H1 (cell line): ENCODE data around the gene SEMA3G. TPM values are rescaled to one million over a fixed set of nuclear protein-coding genes. Genes with fewer than 3 reads are reported as not detected.

ENCODE experiments used
- CTCF ChIA-PET: fragments of 300-600 bp; sonication (Branson Sonifier 250); formaldehyde crosslinking; loops from one replicate; lab custom pipeline; 2021; ENCODE audit not compliant: partially characterized antibody; lab: Charles Lee
- POLR2A ChIA-PET: fragments of 300-600 bp; sonication (Branson Sonifier 250); formaldehyde crosslinking; loops from one replicate; lab custom pipeline; 2021; ENCODE audit warnings: inconsistent platforms; ENCODE audit not compliant: partially characterized antibody; lab: Charles Lee
- DNase-seq, 2 experiments: peaks; one replicate each; pipeline versions ENCODE4 v3.0.0 to v3.0.0-alpha.2; 2010 to 2022; ENCODE audit warnings: low spot score in 2 of 2, low read depth in 1 of 2, mixed read lengths in 1 of 2
- FAIRE-seq: peaks from 2 replicates; lab custom pipeline; 2011; peaks lifted over from hg19 to GRCh38; lab: Jason Lieb, UNC
- H2AFZ ChIP-seq: 2 replicates; pipeline ENCODE4 v1.8.1; 2012; ENCODE audit warnings: low read length, inconsistent platforms
- H2AK5ac ChIP-seq: 2 replicates; pipeline ENCODE4 v1.6.1; 2013; ENCODE audit warnings: low read depth, low read length
- H2BK120ac ChIP-seq: replicated peaks from 2 replicates; pipeline ENCODE3; 2013; ENCODE audit warnings: low read depth, low read length, inconsistent platforms
- H2BK12ac ChIP-seq: 2 replicates; pipeline ENCODE4 v1.6.1; 2013; ENCODE audit warnings: low read depth, low read length
- H2BK15ac ChIP-seq: 2 replicates; pipeline ENCODE4 v1.6.1; 2013; ENCODE audit warnings: low read length
- H2BK20ac ChIP-seq: 2 replicates; pipeline ENCODE4 v1.6.1; 2013; ENCODE audit warnings: low read length
- H2BK5ac ChIP-seq: 2 replicates; pipeline ENCODE4 v1.6.1; 2013; ENCODE audit warnings: low read depth, low read length
- H3K14ac ChIP-seq: 2 replicates; pipeline ENCODE4 v1.6.1; 2013; ENCODE audit warnings: inconsistent platforms; ENCODE audit not compliant: insufficient read length
- H3K18ac ChIP-seq: 2 replicates; pipeline ENCODE4 v1.6.1; 2013; ENCODE audit warnings: low read length; ENCODE audit errors: extremely low read depth
- H3K23ac ChIP-seq: 2 replicates; pipeline ENCODE4 v1.6.1; 2013; ENCODE audit warnings: inconsistent platforms; ENCODE audit not compliant: insufficient read length
- H3K23me2 ChIP-seq: 2 replicates; pipeline ENCODE4 v1.6.1; 2013; ENCODE audit warnings: low read depth, low read length
- H3K27ac ChIP-seq: 2 replicates; pipeline ENCODE4 v1.6.1; 2011; ENCODE audit warnings: low read depth, low read length, inconsistent platforms
- H3K27me3 ChIP-seq, 4 experiments: replicated peaks in 1 of 4; 1 replicate in 1 of 4; 2 replicates in 3 of 4; pipeline versions ENCODE4 v1.6.1 to v1.8.1; 2011 to 2013; ENCODE audit warnings: low read length in 3 of 4, mild to moderate bottlenecking in 3 of 4, inconsistent platforms in 2 of 4, mixed read lengths in 2 of 4, moderate library complexity in 1 of 4; ENCODE audit not compliant: control insufficient read depth in 3 of 4, insufficient read depth in 3 of 4; ENCODE audit errors: extremely low read depth in 1 of 4
- H3K36me3 ChIP-seq, 4 experiments: 2 replicates each; pipeline versions ENCODE4 v1.6.1 to v1.8.1; 2011 to 2013; ENCODE audit warnings: mild to moderate bottlenecking in 4 of 4, low read length in 3 of 4, moderate library complexity in 2 of 4, control low read depth in 1 of 4, inconsistent platforms in 1 of 4; ENCODE audit not compliant: insufficient read depth in 4 of 4, control insufficient read depth in 2 of 4
- H3K4ac ChIP-seq: replicated peaks from 2 replicates; pipeline ENCODE3; 2013; ENCODE audit warnings: low read length, low read depth, mixed read lengths, inconsistent platforms; ENCODE audit not compliant: insufficient read length
- H3K4me1 ChIP-seq, 4 experiments: replicated peaks in 1 of 4; 1 replicate in 1 of 4; 2 replicates in 3 of 4; pipeline versions ENCODE4 v1.6.1 to v1.8.1; 2011 to 2013; ENCODE audit warnings: low read length in 3 of 4, inconsistent platforms in 2 of 4, mixed read lengths in 1 of 4; ENCODE audit not compliant: insufficient read depth in 4 of 4, control insufficient read depth in 3 of 4
- H3K4me2 ChIP-seq, 2 experiments: 2 replicates each; pipeline versions ENCODE4 v1.6.1 to v1.8.1; 2011 to 2013; ENCODE audit warnings: low read depth in 2 of 2, low read length in 2 of 2, control low read depth in 1 of 2, inconsistent platforms in 1 of 2, mild to moderate bottlenecking in 1 of 2; ENCODE audit not compliant: insufficient read depth in 1 of 2
- H3K4me3 ChIP-seq, 4 experiments: fragments of 200-600, 300-600 bp in 1 of 4; sonication (generic), shearing (Covaris generic), sonication (Bioruptor Twin) in 1 of 4; 2 replicates each; pipeline versions ENCODE4 v1.5.1 to v1.8.1; 2011 to 2016; ENCODE audit warnings: low read length in 4 of 4, low read depth in 3 of 4, control low read depth in 2 of 4, inconsistent platforms in 2 of 4, mild to moderate bottlenecking in 2 of 4, mixed read lengths in 1 of 4, moderate library complexity in 1 of 4; ENCODE audit not compliant: insufficient read depth in 2 of 4; ENCODE audit errors: extremely low read depth in 1 of 4
- H3K56ac ChIP-seq: replicated peaks from 2 replicates; pipeline ENCODE3; 2013; ENCODE audit warnings: low read depth, mild to moderate bottlenecking, mixed read lengths, low read length, inconsistent platforms; ENCODE audit not compliant: insufficient read length
- H3K79me1 ChIP-seq: 2 replicates; pipeline ENCODE4 v1.6.1; 2013; ENCODE audit warnings: low read depth, low read length, control low read depth
- H3K79me2 ChIP-seq, 2 experiments: 2 replicates each; pipeline versions ENCODE4 v1.6.1 to v1.8.1; 2012 to 2013; ENCODE audit warnings: low read length in 2 of 2, mild to moderate bottlenecking in 2 of 2, inconsistent platforms in 1 of 2; ENCODE audit not compliant: insufficient read depth in 2 of 2, control insufficient read depth in 1 of 2
- H3K9ac ChIP-seq, 4 experiments: replicated peaks in 1 of 4; 1 replicate in 1 of 4; 2 replicates in 3 of 4; pipeline versions ENCODE4 v1.6.1 to v1.8.1; 2011 to 2013; ENCODE audit warnings: low read depth in 3 of 4, low read length in 3 of 4, control low read depth in 2 of 4, mild to moderate bottlenecking in 2 of 4, moderate library complexity in 2 of 4, inconsistent platforms in 1 of 4; ENCODE audit errors: extremely low read depth in 1 of 4
- H3K9me3 ChIP-seq, 2 experiments: 2 replicates each; pipeline versions ENCODE4 v1.6.1 to v1.8.1; 2012 to 2013; ENCODE audit warnings: mild to moderate bottlenecking in 2 of 2, moderate library complexity in 2 of 2, control low read depth in 1 of 2, inconsistent platforms in 1 of 2, low read depth in 1 of 2, low read length in 1 of 2, mixed read lengths in 1 of 2; ENCODE audit not compliant: insufficient read depth in 2 of 2
- H4K20me1 ChIP-seq, 2 experiments: replicated peaks in 1 of 2; 2 replicates each; pipeline versions ENCODE3 to v1.8.1; 2011 to 2013; ENCODE audit warnings: inconsistent platforms in 2 of 2, low read length in 2 of 2, mild to moderate bottlenecking in 1 of 2; ENCODE audit not compliant: insufficient read depth in 2 of 2, control insufficient read depth in 1 of 2
- H4K5ac ChIP-seq: 2 replicates; pipeline ENCODE4 v1.6.1; 2013; ENCODE audit warnings: low read length, low read depth, mixed read lengths, inconsistent platforms; ENCODE audit not compliant: insufficient read length
- H4K8ac ChIP-seq: 2 replicates; pipeline ENCODE4 v1.8.0; 2013; ENCODE audit warnings: mild to moderate bottlenecking, moderate library complexity, low read length, inconsistent platforms; ENCODE audit not compliant: insufficient read depth; ENCODE audit errors: extremely low read depth
- H4K91ac ChIP-seq: replicated peaks from 2 replicates; pipeline ENCODE3; 2013; ENCODE audit warnings: low read length, mixed read lengths, inconsistent platforms; ENCODE audit not compliant: insufficient read length
- BACH1 ChIP-seq: IDR thresholded peaks from 2 replicates; pipeline ENCODE4 v1.6.1; 2012; ENCODE audit warnings: low read length, improper control_type of control experiment
- CREB1 ChIP-seq: IDR thresholded peaks from 2 replicates; pipeline ENCODE4 v1.6.1; 2012; ENCODE audit warnings: inconsistent platforms
- CTBP2 ChIP-seq: IDR thresholded peaks from 2 replicates; pipeline ENCODE4 v1.7.0; 2011; ENCODE audit warnings: borderline replicate concordance, mild to moderate bottlenecking, moderate library complexity, mixed read lengths, low read length; ENCODE audit not compliant: insufficient read depth, insufficient read length
- CTCF ChIP-seq, 3 experiments: IDR thresholded peaks; 1 replicate in 2 of 3; 2 replicates in 1 of 3; pipeline versions ENCODE4 v1.5.1 to v1.6.1; 2011; ENCODE audit warnings: low read length in 3 of 3, mild to moderate bottlenecking in 3 of 3, inconsistent platforms in 2 of 3, low read depth in 1 of 3, moderate library complexity in 1 of 3; ENCODE audit not compliant: insufficient read depth in 1 of 3; ENCODE audit errors: control extremely low read depth in 1 of 3
- HDAC6 ChIP-seq: IDR thresholded peaks from one replicate; pipeline ENCODE4 v1.7.1; 2012; ENCODE audit warnings: low read depth, mild to moderate bottlenecking, inconsistent platforms, low read length, moderate library complexity
- RAD21 ChIP-seq, 2 experiments: IDR thresholded peaks in 1 of 2; conservative IDR thresholded peaks in 1 of 2; 2 replicates each; pipeline ENCODE4 v1.6.1; 2011; ENCODE audit warnings: low read depth in 2 of 2, low read length in 2 of 2, improper control_type of control experiment in 1 of 2, inconsistent platforms in 1 of 2, mild to moderate bottlenecking in 1 of 2, moderate library complexity in 1 of 2
- SIRT6 ChIP-seq: IDR thresholded peaks from one replicate; pipeline ENCODE4 v1.7.1; 2012; ENCODE audit warnings: low read length, inconsistent platforms
- SIX5 ChIP-seq: IDR thresholded peaks from 2 replicates; pipeline ENCODE4 v1.6.1; 2011; ENCODE audit warnings: mild to moderate bottlenecking, low read depth, low read length
- WGBS, 2 experiments: shearing (Covaris generic) in 1 of 2; methylation state at CpG; one replicate each; pipeline versions ENCODE4 v1.1.6 to v1.1.7; 2013 to 2015; ENCODE audit warnings: low lambda C conversion rate in 2 of 2, mixed read lengths in 2 of 2, inconsistent platforms in 1 of 2, low coverage in 1 of 2, missing lambda C conversion rate in 1 of 2; ENCODE audit not compliant: insufficient replicate concordance in 2 of 2, insufficient coverage in 1 of 2, insufficient read length in 1 of 2; ENCODE audit errors: extremely low coverage in 1 of 2, missing lambda C conversion rate in 1 of 2; 5-methylcytosine and 5-hydroxymethylcytosine counted together
- polyA plus RNA-seq, 7 experiments: library from polyadenylated mRNA; depleted of rRNA in 3 of 7; stranded (reverse) in 5 of 7; unstranded in 2 of 7; fragments of >200 nt in 5 of 7; fragments of 200-250 nt in 2 of 7; gene quantifications; 1 replicate in 5 of 7; 2 replicates in 1 of 7; 4 replicates in 1 of 7; pipeline versions ENCODE4 v1.2.1 to v1.2.3, GENCODE V29; 2011 to 2013; ENCODE audit warnings: missing spikeins in 2 of 7, mixed read lengths in 2 of 7
- total RNA-seq: library from RNA; stranded (reverse); fragmentation: NEBNext Ultra II Directional; extraction: Animal tissue kit (Norgen Biotek cat#: 25700); gene quantifications from 2 replicates; pipeline ENCODE4 v1.2.1, GENCODE V29; 2021
- TF ChIP-seq, protein P1 (sequence below): IDR thresholded peaks from 2 replicates; pipeline ENCODE4 v1.6.1; 2012; ENCODE audit warnings: low read length, inconsistent platforms

The SEMA3G gene
- total and polyA plus RNA-seq, 2 of the 8 experiments (the other 6 are each of a cell fraction or from before 2014, with no cell fraction given) = 0.95 to 1.5 TPM

- no peak overlapping the region for H3K4me3 ChIP-seq
- 63% methylated on average over 1 of the region's 1 CpG; no CpG with 5 or more reads in 1 of the 2 experiments for WGBS, 2 experiments
- H3K56ac ChIP-seq = no peak overlapping the region
- POLR2A ChIA-PET = interaction anchor here (1.0 to 2.2 kb wide), 4 partner anchors 9 to 27 kb away, joined by 3 to 4 read pairs (median 4); no protein-coding TSS in a partner anchor
- H2BK20ac ChIP-seq = no peak overlapping the region
- FAIRE-seq (no peak), DNase-seq (no peak)
- CTCF ChIA-PET = interaction anchor here (0.9 to 11.1 kb wide), 5 partner anchors 11 to 62 kb away, joined by 3 to 150 read pairs (median 6); no protein-coding TSS in a partner anchor
- no peak overlapping the region for H3K9ac ChIP-seq
- TF ChIP-seq CTCF (IDR thresholded peaks at IDR 0.05; ENCODE audit: control extremely low read depth in 1 of 3, insufficient read depth in 1 of 3, low read depth in 1 of 3, low read length in 3 of 3) (no peak), HDAC6 (no peak), SIRT6 (no peak), SIX5 (no peak), CREB1 (no peak), CTBP2 (no peak), BACH1 (no peak), RAD21 (IDR thresholded peaks at IDR 0.05 in 1 of 2, conservative IDR thresholded peaks at IDR 0.05 in 1 of 2; ENCODE audit: low read depth in 2 of 2, low read length in 2 of 2) (no peak)
- TF ChIP-seq, protein P1, sequence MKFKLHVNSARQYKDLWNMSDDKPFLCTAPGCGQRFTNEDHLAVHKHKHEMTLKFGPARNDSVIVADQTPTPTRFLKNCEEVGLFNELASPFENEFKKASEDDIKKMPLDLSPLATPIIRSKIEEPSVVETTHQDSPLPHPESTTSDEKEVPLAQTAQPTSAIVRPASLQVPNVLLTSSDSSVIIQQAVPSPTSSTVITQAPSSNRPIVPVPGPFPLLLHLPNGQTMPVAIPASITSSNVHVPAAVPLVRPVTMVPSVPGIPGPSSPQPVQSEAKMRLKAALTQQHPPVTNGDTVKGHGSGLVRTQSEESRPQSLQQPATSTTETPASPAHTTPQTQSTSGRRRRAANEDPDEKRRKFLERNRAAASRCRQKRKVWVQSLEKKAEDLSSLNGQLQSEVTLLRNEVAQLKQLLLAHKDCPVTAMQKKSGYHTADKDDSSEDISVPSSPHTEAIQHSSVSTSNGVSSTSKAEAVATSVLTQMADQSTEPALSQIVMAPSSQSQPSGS = no peak
- no peak overlapping the region for H3K27ac ChIP-seq
- no peak overlapping the region for H3K23ac ChIP-seq
- H3K23me2 ChIP-seq = no peaks in the 10 kb centered on the region
- H2AFZ ChIP-seq = no peak overlapping the region
- no peak overlapping the region for H4K8ac ChIP-seq
- no peak overlapping the region for H4K5ac ChIP-seq
- H3K4ac ChIP-seq = no peak overlapping the region
- no peaks in the 10 kb centered on the region for H3K9me3 ChIP-seq
- no peak overlapping the region for H3K18ac ChIP-seq
- H3K79me2 ChIP-seq = no peaks in the 10 kb centered on the region
- no peak overlapping the region for H3K14ac ChIP-seq
- no peak overlapping the region for H2BK120ac ChIP-seq
- no peak overlapping the region for H2BK12ac ChIP-seq
- no peaks in the 10 kb centered on the region for H3K4me1 ChIP-seq
- H4K91ac ChIP-seq = no peak overlapping the region
- H3K79me1 ChIP-seq = no peaks in the 10 kb centered on the region
- peaks cover 23 to 42% (median 36%) of the 10 kb centered on the region in 4 experiments for H3K36me3 ChIP-seq
- no peak overlapping the region for H3K4me2 ChIP-seq
- H2BK5ac ChIP-seq = no peak overlapping the region
- no peak overlapping the region for H2BK15ac ChIP-seq
- H3K27me3 ChIP-seq = no peaks in the 10 kb centered on the region
- H4K20me1 ChIP-seq = peaks cover 3 to 14% of the 10 kb centered on the region in 2 experiments
- no peak overlapping the region for H2AK5ac ChIP-seq
Measured at GRCh38 chr3:52401021-52401420, 43.9 kb downstream of the SEMA3G start.
